ENCODE data around the gene NAPG. TPM values are rescaled to one million over a fixed set of nuclear protein-coding genes. Genes with fewer than 3 reads are reported as not detected.
"Not testable (repeated sequence)": the region's sequence is repeated elsewhere in the genome, so short reads cannot be mapped to it uniquely, and the experiment has no call there.

The NAPG gene
- total and polyA plus RNA-seq, 7 donors: 15.0 to 43.5 (median 33.7) TPM

- H3K4me3 ChIP-seq: no peak overlapping the region
- intact Hi-C loops (cut with DNase I): no loop called here
- WGBS, 2 donors: 61 to 84% methylated on average over 3 of the region's 3 CpGs
- no peaks in the 10 kb centered on the region for H3K27me3 ChIP-seq
- H3K36me3 ChIP-seq: peaks cover 6 to 98% (median 48%) of the 10 kb centered on the region in 4 donors
- H3K27ac ChIP-seq: no peak overlapping the region
- no peak for TF ChIP-seq EP300 (IDR thresholded peaks at IDR 0.05)
- no peak for TF ChIP-seq POLR2A (IDR thresholded peaks at IDR 0.05)
- TF ChIP-seq POLR2AphosphoS5 (IDR thresholded peaks at IDR 0.05): no peak
- no peak for TF ChIP-seq CTCF (IDR thresholded peaks at IDR 0.05)
- H3K4me1 ChIP-seq: no peaks in the 10 kb centered on the region
- no peaks in the 10 kb centered on the region for H3K9me3 ChIP-seq
- no peak for DNase-seq
Measured at GRCh38 chr18:10552226-10552625, 26.4 kb downstream of the NAPG start.

- intact Hi-C loops (cut with DNase I); H3K9me3 ChIP-seq; DNase-seq; H3K27me3 ChIP-seq; H3K27ac ChIP-seq; H3K4me3 ChIP-seq: not testable (repeated sequence)
- Histone ChIP-seq H3K36me3 (peaks cover 6 to 65% (median 28%) of the 10 kb centered on the region in 4 donors), H3K4me1 (peaks cover 0 to 13% (median 6%) of the 10 kb centered on the region in 4 donors)
- 93 to 96% methylated on average over 10 of the region's 10 CpGs for WGBS, 2 donors
Measured at GRCh38 chr18:10556251-10556650, 30.4 kb downstream of the NAPG start.

- Histone ChIP-seq H3K9me3 (no peaks in the 10 kb centered on the region), H3K4me1 (peaks cover 0 to 13% (median 6%) of the 10 kb centered on the region in 4 donors), H3K27me3 (no peaks in the 10 kb centered on the region), H3K36me3 (peaks cover 6 to 56% (median 22%) of the 10 kb centered on the region in 4 donors), H3K4me3 (no peak overlapping the region), H3K27ac (no peak overlapping the region)
- intact Hi-C loops (cut with DNase I): no loop called here
- whole genome bisulfite sequencing, 2 donors: 94 to 96% methylated on average over 6 of the region's 6 CpGs
- DNase-seq: no peak
- TF ChIP-seq POLR2A (IDR thresholded peaks at IDR 0.05) (no peak), CTCF (IDR thresholded peaks at IDR 0.05) (no peak), EP300 (IDR thresholded peaks at IDR 0.05) (no peak), POLR2AphosphoS5 (IDR thresholded peaks at IDR 0.05) (no peak)
Measured at GRCh38 chr18:10557085-10557677, 31.4 kb downstream of the NAPG start.

GRCh38 chr18:10558243-10558966 is 32.6 kb downstream of the NAPG start:
- TF ChIP-seq POLR2A (IDR thresholded peaks at IDR 0.05): no peak
- no peak for TF ChIP-seq EP300 (IDR thresholded peaks at IDR 0.05)
- no peak for TF ChIP-seq CTCF (IDR thresholded peaks at IDR 0.05)
- TF ChIP-seq POLR2AphosphoS5 (IDR thresholded peaks at IDR 0.05): no peak
- WGBS, 2 donors: 92 to 93% methylated on average over 6 of the region's 6 CpGs
- no peak for DNase-seq

GRCh38 chr18:10558967-10559298 is 33.1 kb downstream of the NAPG start:
- intact Hi-C loops (cut with DNase I): no loop called here
- TF ChIP-seq EP300 (IDR thresholded peaks at IDR 0.05) (no peak), CTCF (IDR thresholded peaks at IDR 0.05) (no peak), POLR2AphosphoS5 (IDR thresholded peaks at IDR 0.05) (no peak), POLR2A (IDR thresholded peaks at IDR 0.05) (no peak)
- H3K27ac ChIP-seq: no peak overlapping the region
- DNase-seq: no peak
- 89 to 92% methylated on average over 4 of the region's 4 CpGs for WGBS, 2 donors
- peaks cover 0 to 13% (median 6%) of the 10 kb centered on the region in 4 donors for H3K4me1 ChIP-seq
- no peak overlapping the region for H3K4me3 ChIP-seq
- H3K36me3 ChIP-seq: peaks cover 6 to 38% (median 20%) of the 10 kb centered on the region in 4 donors
- H3K27me3 ChIP-seq: no peaks in the 10 kb centered on the region
- H3K9me3 ChIP-seq: no peaks in the 10 kb centered on the region

More at GRCh38 chr18:10558243-10558966, 32.6 kb downstream of the NAPG start:
- no peaks in the 10 kb centered on the region for H3K27me3 ChIP-seq
- H3K4me3 ChIP-seq: no peak overlapping the region
- intact Hi-C loops (cut with DNase I): no loop called here
- H3K9me3 ChIP-seq: no peaks in the 10 kb centered on the region
- no peak overlapping the region for H3K27ac ChIP-seq
- H3K4me1 ChIP-seq: peaks cover 0 to 13% (median 6%) of the 10 kb centered on the region in 4 donors
- peaks cover 6 to 44% (median 21%) of the 10 kb centered on the region in 4 donors for H3K36me3 ChIP-seq
